Mesendoderm (in vitro differentiated cells): ENCODE results near the gene CHADL.
A peak's percentile ranks its signal among the peaks of the same experiment; 100 is the strongest.

Source experiments
- DNase-seq: peaks from one replicate; pipeline ENCODE4 v3.0.0; 2013
- H2AK5ac ChIP-seq: 2 replicates; pipeline ENCODE4 v1.6.1; 2013; ENCODE audit warnings: low read length, inconsistent platforms
- H2BK120ac ChIP-seq: 2 replicates; pipeline ENCODE4 v1.6.1; 2013; ENCODE audit warnings: low read depth, mild to moderate bottlenecking, low read length, moderate library complexity, mixed read lengths
- H2BK15ac ChIP-seq: replicated peaks from 2 replicates; pipeline ENCODE4 v1.6.1; 2013; ENCODE audit warnings: low read depth, mild to moderate bottlenecking, moderate library complexity
- H2BK5ac ChIP-seq: 2 replicates; pipeline ENCODE4 v1.6.1; 2013; ENCODE audit warnings: low read length, inconsistent platforms
- H3K18ac ChIP-seq: 2 replicates; pipeline ENCODE4 v1.6.1; 2013; ENCODE audit warnings: mild to moderate bottlenecking, low read length, mixed read lengths
- H3K23ac ChIP-seq: one replicate; pipeline ENCODE4 v1.6.1; 2013; ENCODE audit warnings: low read length
- H3K27ac ChIP-seq: 2 replicates; pipeline ENCODE4 v1.5.1; 2013; ENCODE audit warnings: low read depth, mild to moderate bottlenecking, inconsistent platforms, low read length, moderate library complexity
- H3K27me3 ChIP-seq: 2 replicates; pipeline ENCODE4 v1.6.1; 2013; ENCODE audit warnings: low read length, control low read depth, mild to moderate bottlenecking, inconsistent platforms; ENCODE audit not compliant: insufficient read depth, poor library complexity
- H3K36me3 ChIP-seq: 2 replicates; pipeline ENCODE4 v1.6.1; 2013; ENCODE audit warnings: low read length, inconsistent platforms; ENCODE audit not compliant: control insufficient read depth, insufficient read depth
- H3K4ac ChIP-seq: one replicate; pipeline ENCODE4 v1.6.1; 2013; ENCODE audit warnings: low read depth, mild to moderate bottlenecking, low read length, moderate library complexity
- H3K4me1 ChIP-seq: 2 replicates; pipeline ENCODE4 v1.6.1; 2013; ENCODE audit warnings: low read depth, low read length, inconsistent platforms; ENCODE audit not compliant: control insufficient read depth
- H3K4me2 ChIP-seq: 2 replicates; pipeline ENCODE4 v1.6.1; 2013; ENCODE audit warnings: low read length
- H3K4me3 ChIP-seq: 2 replicates; pipeline ENCODE4 v1.5.1; 2013; ENCODE audit warnings: mild to moderate bottlenecking, low read length
- H3K56ac ChIP-seq: one replicate; pipeline ENCODE4 v1.6.1; 2013; ENCODE audit warnings: low read length
- H3K79me1 ChIP-seq: 2 replicates; pipeline ENCODE4 v1.6.1; 2013; ENCODE audit warnings: low read length, inconsistent platforms
- H3K79me2 ChIP-seq: 2 replicates; pipeline ENCODE4 v1.6.1; 2013; ENCODE audit warnings: mild to moderate bottlenecking, low read length; ENCODE audit not compliant: control insufficient read depth, insufficient read depth
- H3K9ac ChIP-seq: 2 replicates; pipeline ENCODE4 v1.6.1; 2013; ENCODE audit warnings: low read length, inconsistent platforms
- H4K5ac ChIP-seq: one replicate; pipeline ENCODE4 v1.6.1; 2013; ENCODE audit warnings: low read length
- H4K8ac ChIP-seq: one replicate; pipeline ENCODE4 v1.6.1; 2013; ENCODE audit warnings: low read depth, mild to moderate bottlenecking, control low read depth, low read length, moderate library complexity
- WGBS: extraction: QIAGEN DNeasy Blood & Tissue Kit; methylation state at CpG from one replicate; pipeline ENCODE4 v1.1.7; 2013; ENCODE audit warnings: low lambda C conversion rate, missing lambda C conversion rate; ENCODE audit not compliant: insufficient coverage; ENCODE audit errors: extremely low coverage; 5-methylcytosine and 5-hydroxymethylcytosine counted together

Gene CHADL

GRCh38 chr22:41248758-41249157, 8.0 kb upstream of the CHADL start:
- no peak overlapping the region for H2AK5ac ChIP-seq

GRCh38 chr22:41248314-41248713, 7.6 kb upstream of the CHADL start:
- no peak overlapping the region for H3K4me3 ChIP-seq
- no peak for DNase-seq
- no peak overlapping the region for H2BK120ac ChIP-seq
- H3K27ac ChIP-seq, result no peak overlapping the region
- H3K27me3 ChIP-seq, result no peaks in the 10 kb centered on the region
- H4K5ac ChIP-seq, result no peak overlapping the region
- H2BK15ac ChIP-seq, result no peak overlapping the region
- H3K4me2 ChIP-seq, result no peak overlapping the region
- H3K79me1 ChIP-seq, result no peaks in the 10 kb centered on the region
- H3K36me3 ChIP-seq, result peaks cover 43% of the 10 kb centered on the region
- H2AK5ac ChIP-seq, result no peak overlapping the region
- no peak overlapping the region for H4K8ac ChIP-seq
- H2BK5ac ChIP-seq, result no peak overlapping the region
- H3K23ac ChIP-seq, result no peak overlapping the region
- no peak overlapping the region for H3K18ac ChIP-seq
- no peak overlapping the region for H3K56ac ChIP-seq
- no peaks in the 10 kb centered on the region for H3K4me1 ChIP-seq
- no peaks in the 10 kb centered on the region for H3K79me2 ChIP-seq
- H3K9ac ChIP-seq, result no peak overlapping the region
- no peak overlapping the region for H3K4ac ChIP-seq
- whole genome bisulfite sequencing, result no CpG with 5 or more reads among the region's 15 CpGs

More at GRCh38 chr22:41248758-41249157, 8.0 kb upstream of the CHADL start:
- Histone ChIP-seq H3K27me3 (no peaks in the 10 kb centered on the region), H3K4ac (no peak overlapping the region), H2BK5ac (no peak overlapping the region), H3K79me1 (no peaks in the 10 kb centered on the region), H4K5ac (no peak overlapping the region), H3K36me3 (peaks cover 45% of the 10 kb centered on the region), H3K9ac (no peak overlapping the region), H3K4me3 (no peak overlapping the region), H2BK15ac (no peak overlapping the region), H3K18ac (no peak overlapping the region), H3K27ac (no peak overlapping the region), H3K79me2 (no peaks in the 10 kb centered on the region), H3K4me1 (no peaks in the 10 kb centered on the region), H2BK120ac (no peak overlapping the region), H4K8ac (no peak overlapping the region), H3K23ac (no peak overlapping the region), H3K4me2 (no peak overlapping the region), H3K56ac (no peak overlapping the region)
- DNase-seq, result no peak
- no CpG with 5 or more reads among the region's 10 CpGs for WGBS

GRCh38 chr22:41247703-41248102, 7.0 kb upstream of the CHADL start:
- H3K27me3 ChIP-seq, result no peaks in the 10 kb centered on the region
- DNase-seq, result no peak
- no CpG with 5 or more reads among the region's 7 CpGs for WGBS
- H3K23ac ChIP-seq, result no peak overlapping the region
- no peaks in the 10 kb centered on the region for H3K79me1 ChIP-seq
- no peak overlapping the region for H3K27ac ChIP-seq
- no peaks in the 10 kb centered on the region for H3K4me1 ChIP-seq
- H2BK120ac ChIP-seq, result no peak overlapping the region
- H3K56ac ChIP-seq, result no peak overlapping the region
- no peak overlapping the region for H2BK15ac ChIP-seq
- H2AK5ac ChIP-seq, result no peak overlapping the region
- no peak overlapping the region for H3K4me2 ChIP-seq
- no peak overlapping the region for H4K5ac ChIP-seq
- no peak overlapping the region for H4K8ac ChIP-seq
- no peak overlapping the region for H2BK5ac ChIP-seq
- no peak overlapping the region for H3K4me3 ChIP-seq
- H3K4ac ChIP-seq, result no peak overlapping the region
- H3K79me2 ChIP-seq, result no peaks in the 10 kb centered on the region
- H3K36me3 ChIP-seq, result peaks cover 38% of the 10 kb centered on the region
- no peak overlapping the region for H3K18ac ChIP-seq
- no peak overlapping the region for H3K9ac ChIP-seq

GRCh38 chr22:41245917-41246499, 5.3 kb upstream of the CHADL start:
- no peak overlapping the region for H3K23ac ChIP-seq
- H3K79me2 ChIP-seq, result no peaks in the 10 kb centered on the region
- H3K27ac ChIP-seq, result no peak overlapping the region
- H3K9ac ChIP-seq, result no peak overlapping the region
- no peak overlapping the region for H2AK5ac ChIP-seq
- no peak overlapping the region for H3K18ac ChIP-seq
- H3K27me3 ChIP-seq, result no peaks in the 10 kb centered on the region
- H3K56ac ChIP-seq, result no peak overlapping the region
- H4K8ac ChIP-seq, result no peak overlapping the region
- H2BK5ac ChIP-seq, result no peak overlapping the region
- H3K79me1 ChIP-seq, result no peaks in the 10 kb centered on the region
- H2BK15ac ChIP-seq, result no peak overlapping the region
- H3K4me3 ChIP-seq, result no peak overlapping the region
- no peaks in the 10 kb centered on the region for H3K4me1 ChIP-seq
- H4K5ac ChIP-seq, result no peak overlapping the region
- WGBS, result no CpG with 5 or more reads among the region's 21 CpGs
- peaks cover 29% of the 10 kb centered on the region for H3K36me3 ChIP-seq
- peak; percentile 34 for DNase-seq
- H3K4me2 ChIP-seq, result no peak overlapping the region
- no peak overlapping the region for H2BK120ac ChIP-seq
- no peak overlapping the region for H3K4ac ChIP-seq

DNA sequence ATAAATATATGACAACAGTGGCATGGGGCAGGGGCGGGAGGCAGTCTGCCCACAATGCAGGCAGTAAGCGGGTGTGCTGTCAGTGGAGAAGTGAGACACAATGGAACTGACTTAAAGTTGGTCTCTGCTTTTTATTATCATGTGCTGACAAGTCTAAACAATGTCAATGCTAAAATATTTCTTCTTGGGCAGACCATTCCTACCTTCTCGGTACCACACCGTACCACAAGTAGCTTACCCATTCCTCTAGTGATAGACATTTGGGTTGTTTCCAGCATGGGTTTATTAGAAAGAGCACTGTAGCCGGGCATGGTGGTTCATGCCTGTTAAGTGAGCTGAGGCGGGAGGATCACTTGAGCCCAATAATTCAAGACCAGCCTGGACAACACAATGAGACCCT, 2.6 kb upstream of the CHADL start:
- no peaks in the 10 kb centered on the region for H3K79me2 ChIP-seq
- H3K4me1 ChIP-seq, result no peaks in the 10 kb centered on the region
- no CpG with 5 or more reads among the region's 6 CpGs for WGBS
- H2AK5ac ChIP-seq, result no peak overlapping the region
- DNase-seq, result no peak
- no peak overlapping the region for H3K18ac ChIP-seq
- no peak overlapping the region for H3K4me2 ChIP-seq
- no peak overlapping the region for H3K9ac ChIP-seq
- H3K27me3 ChIP-seq, result no peaks in the 10 kb centered on the region
- no peak overlapping the region for H2BK120ac ChIP-seq
- H3K4ac ChIP-seq, result no peak overlapping the region
- H3K23ac ChIP-seq, result no peak overlapping the region
- H4K8ac ChIP-seq, result no peak overlapping the region
- no peak overlapping the region for H3K4me3 ChIP-seq
- no peak overlapping the region for H3K27ac ChIP-seq
- H4K5ac ChIP-seq, result no peak overlapping the region
- no peaks in the 10 kb centered on the region for H3K79me1 ChIP-seq
- H3K36me3 ChIP-seq, result peaks cover 10% of the 10 kb centered on the region
- H2BK5ac ChIP-seq, result no peak overlapping the region
- H3K56ac ChIP-seq, result no peak overlapping the region
- no peak overlapping the region for H2BK15ac ChIP-seq
